HFF-Myc (cell line): ENCODE measurements around the gene CBLC.

Experiments used
- DNase-seq: peaks from one replicate; pipeline ENCODE4 v3.0.0-alpha.2; 2011; ENCODE audit warnings: low read depth; ENCODE audit errors: extremely low read depth
- H3K4me3 ChIP-seq: replicated peaks from 2 replicates; pipeline ENCODE4 v1.5.1; 2011; ENCODE audit warnings: low read depth, mild to moderate bottlenecking, control low read depth, low read length
- TF ChIP-seq, protein P1 (sequence below): IDR thresholded peaks from 2 replicates; pipeline ENCODE4 v1.5.1; 2012; ENCODE audit warnings: mild to moderate bottlenecking, low read depth, low read length, control low read depth; ENCODE audit errors: missing control alignments

The CBLC gene

DNA sequence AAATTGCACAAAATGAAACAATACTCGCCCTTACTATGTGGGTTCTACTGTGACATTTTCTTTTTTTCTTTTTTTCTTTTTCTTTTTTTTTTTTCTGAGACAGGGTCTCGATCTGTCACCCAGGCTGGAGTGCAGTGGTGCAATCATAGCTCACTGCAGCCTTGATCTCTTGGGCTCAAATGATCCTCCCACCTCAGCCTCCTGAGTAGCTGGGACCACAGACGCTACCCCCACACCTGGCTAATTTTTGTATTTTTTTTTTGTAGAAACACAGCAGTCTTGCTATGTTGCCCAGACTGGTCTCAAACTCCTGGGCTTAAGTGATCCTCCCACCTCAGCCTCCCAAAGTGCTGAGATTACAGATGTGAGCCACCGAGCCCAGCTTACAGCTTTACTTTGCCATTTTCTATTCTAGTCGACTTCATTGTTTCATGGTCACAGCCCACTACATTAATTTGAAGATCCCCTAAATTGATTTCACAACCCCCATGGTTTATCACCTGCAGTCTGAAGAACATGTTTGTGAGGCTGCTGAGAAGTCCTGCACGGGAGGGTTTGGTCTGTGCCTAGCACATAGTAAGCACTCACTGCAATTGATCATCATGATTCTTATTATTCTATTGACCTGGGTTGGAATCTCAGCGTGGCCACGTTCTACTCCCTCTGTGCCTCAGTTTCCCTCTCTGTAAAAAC, 25.4 kb upstream of the CBLC start:
- TF ChIP-seq, protein P1, sequence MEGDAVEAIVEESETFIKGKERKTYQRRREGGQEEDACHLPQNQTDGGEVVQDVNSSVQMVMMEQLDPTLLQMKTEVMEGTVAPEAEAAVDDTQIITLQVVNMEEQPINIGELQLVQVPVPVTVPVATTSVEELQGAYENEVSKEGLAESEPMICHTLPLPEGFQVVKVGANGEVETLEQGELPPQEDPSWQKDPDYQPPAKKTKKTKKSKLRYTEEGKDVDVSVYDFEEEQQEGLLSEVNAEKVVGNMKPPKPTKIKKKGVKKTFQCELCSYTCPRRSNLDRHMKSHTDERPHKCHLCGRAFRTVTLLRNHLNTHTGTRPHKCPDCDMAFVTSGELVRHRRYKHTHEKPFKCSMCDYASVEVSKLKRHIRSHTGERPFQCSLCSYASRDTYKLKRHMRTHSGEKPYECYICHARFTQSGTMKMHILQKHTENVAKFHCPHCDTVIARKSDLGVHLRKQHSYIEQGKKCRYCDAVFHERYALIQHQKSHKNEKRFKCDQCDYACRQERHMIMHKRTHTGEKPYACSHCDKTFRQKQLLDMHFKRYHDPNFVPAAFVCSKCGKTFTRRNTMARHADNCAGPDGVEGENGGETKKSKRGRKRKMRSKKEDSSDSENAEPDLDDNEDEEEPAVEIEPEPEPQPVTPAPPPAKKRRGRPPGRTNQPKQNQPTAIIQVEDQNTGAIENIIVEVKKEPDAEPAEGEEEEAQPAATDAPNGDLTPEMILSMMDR = no peak
- no peak for DNase-seq
- H3K4me3 ChIP-seq = no peak overlapping the region

DNA sequence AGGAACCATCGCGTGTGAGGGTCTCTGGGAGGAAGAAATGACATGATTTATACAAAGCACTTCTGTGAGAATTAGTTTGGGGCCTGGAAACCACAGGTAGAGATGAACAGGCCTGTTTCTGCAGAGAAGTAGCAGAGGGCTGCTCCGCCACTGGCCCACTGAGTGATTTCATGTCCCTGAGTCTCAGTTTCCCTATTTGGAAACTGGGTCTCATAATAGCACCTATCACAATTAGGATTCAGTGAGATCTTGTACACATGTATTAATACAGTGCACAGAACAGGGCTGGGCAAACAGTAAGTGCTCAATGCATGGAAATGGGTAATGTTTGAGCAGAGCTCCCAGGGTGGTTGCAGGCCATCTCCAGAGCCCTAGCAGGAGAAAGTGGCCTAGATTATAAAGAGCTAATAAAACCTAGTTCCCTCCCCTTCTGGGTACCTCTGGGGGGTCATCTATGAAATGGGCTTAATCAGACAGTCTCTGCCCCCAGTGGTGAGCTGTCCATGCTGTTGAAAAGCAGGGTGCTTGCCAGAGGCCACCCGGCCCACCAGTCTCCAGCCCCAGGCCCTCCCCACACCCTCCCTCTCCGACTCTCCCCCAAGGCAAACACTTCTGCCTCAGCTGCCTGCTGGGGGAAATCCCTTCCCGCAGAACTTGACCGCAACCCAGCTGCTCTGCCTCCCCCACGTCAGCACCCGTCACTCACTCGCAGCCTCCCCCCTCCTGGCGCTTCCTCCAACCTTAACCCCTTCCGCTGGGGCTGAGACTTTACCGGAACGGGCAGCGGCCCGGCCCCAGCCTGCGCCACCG, 24.7 kb upstream of the CBLC start:
- H3K4me3 ChIP-seq = peak overlapping the region; percentile 33
- no peak for DNase-seq
- TF ChIP-seq, protein P1 = no peak

DNA sequence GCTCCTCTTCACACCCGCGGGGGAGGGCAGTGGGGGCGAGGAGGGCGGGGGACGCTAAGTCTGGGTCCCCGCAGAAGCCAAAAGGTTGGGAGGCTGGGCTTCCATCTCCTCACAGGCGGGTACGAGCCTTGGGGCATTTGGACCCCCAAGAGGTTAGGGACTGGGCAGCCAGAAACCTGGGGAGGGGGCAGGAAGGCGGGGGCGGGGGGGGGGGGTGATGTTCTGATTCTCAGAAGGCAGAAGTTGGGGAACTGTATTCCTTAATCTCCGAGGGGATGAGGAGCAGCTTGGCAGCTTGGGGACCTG, 24.1 kb upstream of the CBLC start:
- TF ChIP-seq, protein P1 = no peak
- H3K4me3 ChIP-seq = peak overlapping the region; percentile 33
- no peak for DNase-seq

DNA sequence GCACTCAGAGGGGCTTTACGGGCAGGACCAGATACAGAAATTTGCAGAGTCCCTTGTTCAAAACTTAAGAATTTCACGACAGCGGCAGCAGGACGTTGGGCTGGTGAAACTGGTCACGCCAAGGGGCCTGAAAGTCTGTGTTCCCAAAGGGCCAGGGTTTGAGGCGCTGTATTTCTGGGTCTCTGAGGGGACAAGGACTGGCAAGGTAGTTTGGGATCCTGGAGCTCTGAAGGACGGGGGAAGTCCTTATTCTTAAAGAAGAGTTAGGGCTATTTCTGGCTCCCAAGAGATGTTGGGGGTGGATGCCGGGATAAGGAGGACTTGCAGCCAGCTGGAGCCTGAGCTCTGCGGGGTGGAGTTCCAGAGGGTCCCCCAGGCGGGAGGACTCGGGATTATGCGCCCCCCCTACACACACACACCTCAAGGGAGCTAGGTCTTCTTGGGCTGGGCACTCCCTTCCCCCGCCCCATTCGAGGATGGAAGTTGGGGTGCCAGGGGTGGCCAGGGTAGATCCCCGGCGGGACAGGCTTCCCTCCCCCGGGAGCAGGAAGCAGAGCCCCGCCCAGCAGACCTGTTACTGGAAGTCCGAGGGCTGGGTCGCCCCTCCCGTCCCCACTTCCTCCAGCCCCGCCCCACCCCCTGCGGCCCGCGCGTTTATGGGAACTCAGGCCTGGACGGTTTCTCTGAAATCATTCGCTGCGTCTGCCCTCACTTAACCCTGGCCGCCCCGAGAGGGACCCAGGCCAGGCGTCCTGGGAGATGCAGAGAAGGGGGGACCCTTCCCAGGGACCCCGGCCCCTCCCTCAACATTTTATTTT, 23.5 kb upstream of the CBLC start:
- DNase-seq = no peak
- TF ChIP-seq, protein P1 = no peak
- H3K4me3 ChIP-seq = peak overlapping the region; percentile 33

DNA sequence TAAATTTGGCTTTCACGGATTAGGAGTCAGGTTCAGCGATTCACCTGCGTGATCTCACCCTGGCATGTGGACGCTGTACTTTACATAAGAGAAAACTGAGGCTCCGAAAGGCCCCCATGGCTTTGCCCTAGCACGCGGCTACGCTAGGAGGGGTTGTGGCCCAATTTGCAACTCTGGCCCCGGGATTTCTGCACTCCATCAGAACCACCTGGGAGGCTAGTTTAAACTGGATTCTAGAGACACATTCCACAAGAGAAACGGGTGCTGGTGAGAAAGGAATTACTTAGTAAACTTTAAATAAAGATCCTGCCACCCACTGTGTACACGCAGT, 23.0 kb upstream of the CBLC start:
- H3K4me3 ChIP-seq = no peak overlapping the region; the same call in 1 of the 2 replicates
- DNase-seq = no peak
- TF ChIP-seq, protein P1 = no peak

DNA sequence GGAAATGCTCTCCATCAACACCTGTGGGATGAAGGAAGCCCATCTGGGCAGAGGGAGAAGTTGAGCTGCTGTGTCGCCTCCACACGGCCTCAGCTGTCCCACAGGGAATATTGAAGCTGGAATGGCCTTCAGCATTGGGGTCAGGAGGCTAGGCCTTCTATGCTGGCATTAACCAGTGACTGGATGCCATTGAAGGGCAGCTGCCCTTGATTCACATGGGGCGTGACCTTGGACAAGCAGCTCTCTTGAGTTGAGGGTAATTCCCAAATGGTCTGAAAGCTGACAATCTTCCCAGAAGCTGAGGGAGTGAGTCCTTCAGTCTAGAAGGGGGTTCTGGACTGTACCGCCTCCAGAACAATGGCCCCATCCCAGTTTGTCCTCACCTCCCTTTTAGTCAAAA, 22.5 kb upstream of the CBLC start:
- H3K4me3 ChIP-seq = no peak overlapping the region
- TF ChIP-seq, protein P1 = no peak

More for the DNA sequence above, 22.5 kb upstream of the CBLC start:
- DNase-seq = no peak
